Left ventricle myocardium inferior (tissue), 1 donor: ENCODE measurements around the gene SLIT3. TPM values are rescaled to one million over a fixed set of nuclear protein-coding genes. Genes with fewer than 3 reads are reported as not detected.

Source experiments
- DNase-seq: peaks from one replicate; pipeline ENCODE4 v3.0.0-alpha.2; 2020
- H3K27ac ChIP-seq: fragments of 200-600 bp; replicated peaks from 2 replicates; pipeline ENCODE4 v1.8.0; 2021
- H3K27me3 ChIP-seq: fragments of 200-600 bp; 2 replicates; pipeline ENCODE4 v1.8.0; 2021; ENCODE audit warnings: low read depth
- H3K36me3 ChIP-seq: fragments of 200-600 bp; 2 replicates; pipeline ENCODE4 v1.8.0; 2021
- H3K4me1 ChIP-seq: fragments of 200-600 bp; 2 replicates; pipeline ENCODE4 v1.8.0; 2021
- H3K4me3 ChIP-seq: fragments of 200-600 bp; 2 replicates; pipeline ENCODE4 v1.8.0; 2021; ENCODE audit warnings: mild to moderate bottlenecking, moderate library complexity
- H3K9me3 ChIP-seq: fragments of 200-600 bp; replicated peaks from 2 replicates; pipeline ENCODE4 v1.8.0; 2021
- CTCF ChIP-seq: fragments of 200-600 bp; IDR thresholded peaks from 2 replicates; pipeline ENCODE4 v1.8.0; 2021; ENCODE audit warnings: antibody characterized with exemption, mild to moderate bottlenecking, borderline replicate concordance
- intact Hi-C: fragments of 100-400 bp; cut with micrococcal nuclease; formaldehyde crosslinking; loops from one replicate; pipeline ENCODE4 v1.11.0; 2022
- total RNA-seq: library from RNA; stranded (reverse); fragmentation: NEBNext Ultra II Directional; extraction: Animal tissue kit (Norgen Biotek cat#: 25700); gene quantifications from one replicate; pipeline ENCODE4 v1.2.1, GENCODE V29; 2021
- donor health status: DM: no; HTN: yes; CAD: no; lungs with severe emphysema.

The SLIT3 gene
- total RNA-seq, 1 donor from 2014 or later = 22.7 TPM

DNA sequence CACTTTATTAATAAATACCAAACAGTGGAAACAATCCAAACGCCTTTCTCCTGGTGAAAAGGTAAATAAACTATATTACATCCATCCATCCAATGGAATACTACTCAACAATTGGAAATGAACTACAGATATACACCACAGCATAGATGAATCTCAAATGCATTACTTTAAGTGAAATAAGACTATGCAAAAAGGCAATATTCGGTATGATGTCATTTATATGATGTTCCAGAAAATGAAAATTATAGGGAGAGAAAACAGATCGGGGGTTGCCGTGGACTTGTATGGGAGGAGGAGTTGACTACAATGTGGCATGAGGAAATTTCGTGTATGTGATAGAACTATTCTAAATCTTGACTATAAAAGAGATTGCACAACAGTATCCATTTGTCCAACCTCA lies 27.5 kb upstream of the SLIT3 start:
- H3K27ac ChIP-seq = no peak overlapping the region
- peaks cover 12% of the 10 kb centered on the region for H3K27me3 ChIP-seq
- no peaks in the 10 kb centered on the region for H3K4me1 ChIP-seq
- no peak overlapping the region for H3K4me3 ChIP-seq
- no peak for TF ChIP-seq CTCF
- no peak for DNase-seq
- no peaks in the 10 kb centered on the region for H3K36me3 ChIP-seq
- H3K9me3 ChIP-seq = no peaks in the 10 kb centered on the region
- intact Hi-C loops = no loop called here

- no peak for DNase-seq
- H3K4me3 ChIP-seq = no peak overlapping the region
- H3K4me1 ChIP-seq = no peaks in the 10 kb centered on the region
- H3K36me3 ChIP-seq = no peaks in the 10 kb centered on the region
- H3K27me3 ChIP-seq = no peaks in the 10 kb centered on the region
- intact Hi-C loops = no loop called here
- no peaks in the 10 kb centered on the region for H3K9me3 ChIP-seq
- TF ChIP-seq CTCF = no peak
- no peak overlapping the region for H3K27ac ChIP-seq
Observed at GRCh38 chr5:169325273-169325672, 24.3 kb upstream of the SLIT3 start.

DNA sequence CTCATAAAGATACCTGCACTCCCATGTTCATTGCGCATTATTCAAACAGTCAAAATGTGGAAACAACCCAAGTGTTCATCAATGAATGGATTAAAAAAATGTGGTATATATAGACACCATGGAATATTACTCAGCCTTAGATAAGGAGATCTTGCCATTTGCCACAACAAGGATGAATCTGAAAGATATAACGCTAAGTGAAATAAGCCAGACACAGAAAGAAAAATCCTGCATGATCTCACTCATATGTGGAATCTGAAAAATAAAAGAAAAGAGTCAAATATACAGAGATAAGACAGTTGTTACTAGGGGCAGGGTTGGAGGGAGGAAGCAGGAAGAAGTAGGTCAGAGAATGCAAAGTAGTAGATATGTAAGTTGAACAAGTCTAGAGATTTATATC lies 17.6 kb upstream of the SLIT3 start:
- Histone ChIP-seq H3K9me3 (no peaks in the 10 kb centered on the region), H3K4me1 (no peaks in the 10 kb centered on the region), H3K4me3 (no peak overlapping the region), H3K36me3 (no peaks in the 10 kb centered on the region), H3K27me3 (peaks cover 5% of the 10 kb centered on the region), H3K27ac (no peak overlapping the region)
- no peak for TF ChIP-seq CTCF
- intact Hi-C loops = no loop called here
- DNase-seq = no peak

- H3K27ac ChIP-seq = no peak overlapping the region
- H3K9me3 ChIP-seq = no peaks in the 10 kb centered on the region
- H3K27me3 ChIP-seq = peaks cover 50% of the 10 kb centered on the region
- H3K36me3 ChIP-seq = no peaks in the 10 kb centered on the region
- no peak for DNase-seq
- H3K4me1 ChIP-seq = no peaks in the 10 kb centered on the region
- no peak overlapping the region for H3K4me3 ChIP-seq
- intact Hi-C loops = loop anchor here (10.0 kb wide), 1 partner anchor 323 kb away; no protein-coding TSS in a partner anchor
- TF ChIP-seq CTCF = no peak
Observed at GRCh38 chr5:169307646-169308045, 6.7 kb upstream of the SLIT3 start.

GRCh38 chr5:169305366-169305765 lies 4.4 kb upstream of the SLIT3 start:
- no peak overlapping the region for H3K4me3 ChIP-seq
- DNase-seq = no peak
- TF ChIP-seq CTCF = no peak
- intact Hi-C loops = loop anchor here (10.0 kb wide), 1 partner anchor 321 kb away; no protein-coding TSS in a partner anchor
- H3K27me3 ChIP-seq = peaks cover 65% of the 10 kb centered on the region
- H3K27ac ChIP-seq = no peak overlapping the region
- no peaks in the 10 kb centered on the region for H3K36me3 ChIP-seq
- H3K9me3 ChIP-seq = no peaks in the 10 kb centered on the region
- peaks cover 16% of the 10 kb centered on the region for H3K4me1 ChIP-seq
